Measurements from ENCODE around the gene VN1R5. TPM values are rescaled to one million over a fixed set of nuclear protein-coding genes. Genes with fewer than 3 reads are reported as not detected.

Gene VN1R5
- total and polyA plus RNA-seq, 2 donors (not counting 3 experiments of a cell fraction or from before 2014, with no cell fraction given) = not detected

- ChIA-PET POLR2A (no interaction called here), CTCF (no interaction called here)
- intact Hi-C loops (cut with micrococcal nuclease) = no loop called here
- H3K36me3 ChIP-seq (ENCODE audit: control insufficient read depth in 2 of 2, extremely low read depth in 1 of 2, insufficient read depth in 2 of 2, low read length in 2 of 2) = no peaks in the 10 kb centered on the region
- H3K9ac ChIP-seq (replicated peaks; ENCODE audit: extremely low read depth, insufficient read depth, low read length) = no peak overlapping the region
- no peaks in the 10 kb centered on the region for H3K4me1 ChIP-seq (ENCODE audit: control insufficient read depth, extremely low read depth, insufficient read depth, low read length)
- no peaks in the 10 kb centered on the region for H3K79me2 ChIP-seq (ENCODE audit: control insufficient read depth, insufficient read depth, low read length)
- FAIRE-seq = no peak
- H4K20me1 ChIP-seq (replicated peaks; ENCODE audit: control insufficient read depth, extremely low read depth, insufficient read depth, low read length) = no peaks in the 10 kb centered on the region
- TF ChIP-seq GATA2 (IDR thresholded peaks at IDR 0.05; ENCODE audit: insufficient read depth, insufficient read length, low read depth, low read length) = no peak
- TF ChIP-seq POLR2AphosphoS5 (IDR thresholded peaks at IDR 0.05; ENCODE audit: insufficient read depth, low read depth, low read length) = no peak
- no peak for TF ChIP-seq MYC (IDR thresholded peaks at IDR 0.05; ENCODE audit: low read depth, low read length)
- TF ChIP-seq EZH2 (IDR thresholded peaks at IDR 0.05; ENCODE audit: borderline replicate concordance, low read depth, low read length, severe bottlenecking) = no peak
- no peak for TF ChIP-seq MAX (IDR thresholded peaks at IDR 0.05; ENCODE audit: insufficient read depth, insufficient read length)
- no peak for TF ChIP-seq POLR2A (IDR thresholded peaks at IDR 0.05; ENCODE audit: low read depth, low read length)
- no peak for TF ChIP-seq FOS (IDR thresholded peaks at IDR 0.05; ENCODE audit: borderline replicate concordance, insufficient read depth, low read length)
- no peak for TF ChIP-seq JUN (IDR thresholded peaks at IDR 0.05; ENCODE audit: borderline replicate concordance, insufficient read depth, insufficient read length, low read depth)
- no peak for TF ChIP-seq CTCF (IDR thresholded peaks at IDR 0.05; ENCODE audit: extremely low read depth in 1 of 2, insufficient read depth in 1 of 2, low read depth in 1 of 2, low read length in 2 of 2)
- H2AFZ ChIP-seq (ENCODE audit: low read depth, low read length) = no peak overlapping the region
- dilution Hi-C loops (cut with MboI; ENCODE audit: extremely low pct_ligation_motif_present, low sequenced_read_pairs) = no loop called here
- no peak overlapping the region for H3K4me2 ChIP-seq (ENCODE audit: insufficient read depth, low read length)
- no peak for DNase-seq (ENCODE audit: low read depth, low spot score)
- H3K27me3 ChIP-seq (ENCODE audit: control insufficient read depth in 2 of 2, insufficient read depth in 2 of 2, low read length in 2 of 2) = no peaks in the 10 kb centered on the region
- no peaks in the 10 kb centered on the region for H3K9me1 ChIP-seq (replicated peaks; ENCODE audit: control insufficient read depth, extremely low read depth, insufficient read depth, low read length)
- no peaks in the 10 kb centered on the region for H3K9me3 ChIP-seq (replicated peaks; ENCODE audit: control insufficient read depth, insufficient read depth, low read length)
- BruUV-seq (replicated peaks) = no TSS peak
- H3K27ac ChIP-seq (ENCODE audit: insufficient read depth, low read depth, low read length) = no peak overlapping the region
- H3K4me3 ChIP-seq (replicated peaks in 1 of 3; ENCODE audit: insufficient read depth in 1 of 3, low read depth in 1 of 3, low read length in 3 of 3) = no peak overlapping the region
These were observed 17.1 kb downstream of the VN1R5 start for GRCh38 chr1:247273013-247273412.

Measured in endothelial cell of umbilical vein (primary cell).